H9 (cell line): ENCODE measurements around the gene C2orf68. TPM values are rescaled to one million over a fixed set of nuclear protein-coding genes. Genes with fewer than 3 reads are reported as not detected.

ENCODE experiments used
- DNase-seq: peaks from one replicate; pipeline ENCODE4 v3.0.0-alpha.2; 2017
- H2AFZ ChIP-seq: one replicate; pipeline ENCODE4 v1.6.1; 2013; ENCODE audit warnings: mild to moderate bottlenecking, low read length, control low read depth, moderate library complexity
- H2AK5ac ChIP-seq: 2 replicates; pipeline ENCODE4 v1.6.1; 2013; ENCODE audit warnings: low read length, control low read depth, mixed read lengths; ENCODE audit not compliant: insufficient read length
- H2BK120ac ChIP-seq: one replicate; pipeline ENCODE4 v1.6.1; 2013; ENCODE audit warnings: low read depth, mild to moderate bottlenecking, low read length, control low read depth, inconsistent platforms; ENCODE audit not compliant: poor library complexity, severe bottlenecking
- H2BK12ac ChIP-seq: 2 replicates; pipeline ENCODE4 v1.6.1; 2013; ENCODE audit warnings: low read length, control low read depth, mixed read lengths, low read depth; ENCODE audit not compliant: insufficient read length
- H2BK15ac ChIP-seq: 2 replicates; pipeline ENCODE4 v1.6.1; 2013; ENCODE audit warnings: low read depth, low read length, control low read depth
- H2BK20ac ChIP-seq: one replicate; pipeline ENCODE4 v1.6.1; 2013; ENCODE audit warnings: low read depth, mild to moderate bottlenecking, low read length, control low read depth, inconsistent platforms; ENCODE audit not compliant: poor library complexity, severe bottlenecking
- H2BK5ac ChIP-seq: 2 replicates; pipeline ENCODE4 v1.6.1; 2013; ENCODE audit warnings: low read length, control low read depth, mixed read lengths; ENCODE audit not compliant: insufficient read length
- H3K14ac ChIP-seq: 2 replicates; pipeline ENCODE4 v1.6.1; 2013; ENCODE audit warnings: low read length, control low read depth; ENCODE audit not compliant: insufficient read depth
- H3K18ac ChIP-seq: 2 replicates; pipeline ENCODE4 v1.6.1; 2013; ENCODE audit warnings: low read depth, mild to moderate bottlenecking, mixed read lengths, low read length, control low read depth; ENCODE audit not compliant: insufficient read length
- H3K23ac ChIP-seq: 2 replicates; pipeline ENCODE4 v1.6.1; 2013; ENCODE audit warnings: low read length, control low read depth, mixed read lengths, low read depth; ENCODE audit not compliant: insufficient read length
- H3K23me2 ChIP-seq: 2 replicates; pipeline ENCODE4 v1.6.1; 2013; ENCODE audit warnings: low read depth, mild to moderate bottlenecking, mixed read lengths, low read length, control low read depth; ENCODE audit not compliant: insufficient read length, poor library complexity, severe bottlenecking
- H3K27ac ChIP-seq: 2 replicates; pipeline ENCODE4 v1.5.1; 2013; ENCODE audit warnings: low read length, control low read depth, mixed read lengths, low read depth; ENCODE audit not compliant: insufficient read length
- H3K27me3 ChIP-seq: 2 replicates; pipeline ENCODE4 v1.6.1; 2013; ENCODE audit warnings: low read length, control low read depth, inconsistent platforms; ENCODE audit not compliant: insufficient read depth
- H3K4ac ChIP-seq: 2 replicates; pipeline ENCODE4 v1.6.1; 2013; ENCODE audit warnings: low read depth, mild to moderate bottlenecking, control low read depth, inconsistent platforms, low read length, moderate library complexity
- H3K4me1 ChIP-seq: 2 replicates; pipeline ENCODE4 v1.6.1; 2013; ENCODE audit warnings: low read length, control low read depth, inconsistent platforms; ENCODE audit not compliant: insufficient read depth
- H3K4me2 ChIP-seq: 2 replicates; pipeline ENCODE4 v1.6.1; 2013; ENCODE audit warnings: low read length, control low read depth, mixed read lengths; ENCODE audit not compliant: insufficient read length, insufficient read depth
- H3K56ac ChIP-seq: 2 replicates; pipeline ENCODE4 v1.6.1; 2013; ENCODE audit warnings: low read depth, mild to moderate bottlenecking, mixed read lengths, low read length, control low read depth; ENCODE audit not compliant: insufficient read length
- H3K79me1 ChIP-seq: 2 replicates; pipeline ENCODE4 v1.6.1; 2013; ENCODE audit warnings: low read depth, mild to moderate bottlenecking, moderate library complexity, low read length, control low read depth, inconsistent platforms; ENCODE audit not compliant: insufficient read depth, poor library complexity, severe bottlenecking
- H3K79me2 ChIP-seq: 2 replicates; pipeline ENCODE4 v1.6.1; 2013; ENCODE audit warnings: low read length, control low read depth, inconsistent platforms; ENCODE audit not compliant: insufficient read depth
- H3K9ac ChIP-seq: 2 replicates; pipeline ENCODE4 v1.6.1; 2013; ENCODE audit warnings: low read length, control low read depth, mixed read lengths; ENCODE audit not compliant: insufficient read length; ENCODE audit errors: extremely low read depth
- H3K9me3 ChIP-seq: one replicate; pipeline ENCODE4 v1.6.1; 2013; ENCODE audit warnings: low read depth, low read length, inconsistent platforms; ENCODE audit not compliant: control insufficient read depth
- H3T11ph ChIP-seq: one replicate; pipeline ENCODE4 v1.6.1; 2013; ENCODE audit warnings: mild to moderate bottlenecking, low read length, control low read depth, inconsistent platforms
- H4K20me1 ChIP-seq: one replicate; pipeline ENCODE4 v1.6.1; 2013; ENCODE audit not compliant: control insufficient read depth, insufficient read length, insufficient read depth
- H4K5ac ChIP-seq: 2 replicates; pipeline ENCODE4 v1.6.1; 2013; ENCODE audit warnings: low read depth, mild to moderate bottlenecking, mixed read lengths, low read length, control low read depth; ENCODE audit not compliant: insufficient read length
- H4K8ac ChIP-seq: replicated peaks from 2 replicates; pipeline ENCODE4 v1.6.1; 2013; ENCODE audit warnings: low read length, control low read depth, mixed read lengths, low read depth; ENCODE audit not compliant: insufficient read length
- H4K91ac ChIP-seq: 2 replicates; pipeline ENCODE4 v1.6.1; 2013; ENCODE audit warnings: low read depth, mild to moderate bottlenecking, moderate library complexity, mixed read lengths, low read length, control low read depth; ENCODE audit not compliant: insufficient read length
- H3K27ac Mint-ChIP-seq, 3 experiments: 2 replicates in 2 of 3; 3 replicates in 1 of 3; pipeline ENCODE4 v1.8.0; 2020 to 2021; ENCODE audit warnings: mixed read lengths in 3 of 3, mild to moderate bottlenecking in 1 of 3, moderate library complexity in 1 of 3
- H3K27me3 Mint-ChIP-seq: 2 replicates; pipeline ENCODE4 v1.8.0; 2021; ENCODE audit warnings: low read depth, mild to moderate bottlenecking, moderate library complexity, mixed read lengths
- H3K36me3 Mint-ChIP-seq, 3 experiments: 2 replicates in 2 of 3; 3 replicates in 1 of 3; pipeline ENCODE4 v1.8.0; 2020 to 2021; ENCODE audit warnings: low read depth in 3 of 3, mixed read lengths in 3 of 3; ENCODE audit not compliant: insufficient read depth in 1 of 3
- H3K4me1 Mint-ChIP-seq, 2 experiments: 2 replicates each; pipeline ENCODE4 v1.8.0; 2020; ENCODE audit warnings: mixed read lengths in 2 of 2
- H3K4me3 Mint-ChIP-seq, 2 experiments: 2 replicates in 1 of 2; 3 replicates in 1 of 2; pipeline ENCODE4 v1.8.0; 2020 to 2021; ENCODE audit warnings: mild to moderate bottlenecking in 2 of 2, mixed read lengths in 2 of 2, moderate library complexity in 1 of 2
- H3K9me3 Mint-ChIP-seq, 2 experiments: 2 replicates in 1 of 2; 3 replicates in 1 of 2; pipeline ENCODE4 v1.8.0; 2020; ENCODE audit warnings: mild to moderate bottlenecking in 2 of 2, mixed read lengths in 2 of 2, moderate library complexity in 1 of 2
- CTCF ChIP-seq: fragments of 200-600 bp; sonication (generic); conservative IDR thresholded peaks from 3 replicates; pipeline ENCODE4 v1.8.0; 2021; ENCODE audit warnings: antibody characterized with exemption, mild to moderate bottlenecking
- WGBS: extraction: QIAGEN DNeasy Blood & Tissue Kit; methylation state at CpG from one replicate; pipeline ENCODE4 v1.1.7; 2013; ENCODE audit warnings: missing lambda C conversion rate, low lambda C conversion rate, mixed read lengths; ENCODE audit not compliant: insufficient read length; ENCODE audit errors: extremely low coverage; 5-methylcytosine and 5-hydroxymethylcytosine counted together
- total RNA-seq: library from RNA; stranded (reverse); gene quantifications from 2 replicates; pipeline ENCODE4 v1.2.1, GENCODE V29; 2021

The C2orf68 gene
- total RNA-seq, 1 experiment from 2014 or later, result 39.6 TPM

GRCh38 chr2:85580206-85580605 lies 31.7 kb downstream of the C2orf68 start:
- Histone ChIP-seq H3K4me1 (peaks cover 3% of the 10 kb centered on the region; the same call in 1 of the 2 replicates), H2BK5ac (no peak overlapping the region), H4K20me1 (no peaks in the 10 kb centered on the region), H3K27ac (no peak overlapping the region), H3K23me2 (peaks cover 7% of the 10 kb centered on the region), H2AK5ac (no peak overlapping the region), H2BK12ac (no peak overlapping the region), H4K91ac (no peak overlapping the region), H3K56ac (no peak overlapping the region), H2BK120ac (no peak overlapping the region), H3K9me3 (no peaks in the 10 kb centered on the region), H3K18ac (no peak overlapping the region), H3K27me3 (peaks cover 5% of the 10 kb centered on the region; the same call in 1 of the 2 replicates), H4K5ac (no peak overlapping the region), H3K79me1 (no peaks in the 10 kb centered on the region), H3K23ac (no peak overlapping the region), H3K79me2 (no peaks in the 10 kb centered on the region), H2AFZ (no peak overlapping the region), H4K8ac (no peak overlapping the region), H3T11ph (no peak overlapping the region), H2BK20ac (no peak overlapping the region), H3K4ac (no peak overlapping the region), H3K4me2 (no peak overlapping the region), H2BK15ac (no peak overlapping the region), H3K9ac (no peak overlapping the region), H3K14ac (no peak overlapping the region)
- WGBS, result no CpG with 5 or more reads among the region's 3 CpGs
- DNase-seq, result no peak
- no peaks in the 10 kb centered on the region; a peak in 2 of 7 replicates for H3K36me3 Mint-ChIP-seq
- no peak overlapping the region for H3K27ac Mint-ChIP-seq
- TF ChIP-seq CTCF, result no peak
- H3K27me3 Mint-ChIP-seq, result peaks cover 34% of the 10 kb centered on the region
- H3K4me3 Mint-ChIP-seq, result no peak overlapping the region
- peaks cover 28 to 29% of the 10 kb centered on the region in 2 experiments for H3K4me1 Mint-ChIP-seq
- no peaks in the 10 kb centered on the region; a peak in 2 of 5 replicates for H3K9me3 Mint-ChIP-seq
